GM12875 (cell line): ENCODE measurements around the gene ANTKMT.
"Not testable (repeated sequence)": the region's sequence is repeated elsewhere in the genome, so short reads cannot be mapped to it uniquely, and the experiment has no call there.

Source experiments
- H3K4me3 ChIP-seq: one replicate; pipeline ENCODE4 v1.5.1; 2011; ENCODE audit warnings: low read depth, low read length, control low read depth
- CTCF ChIP-seq: IDR thresholded peaks from 2 replicates; pipeline ENCODE4 v1.5.1; 2011; ENCODE audit warnings: low read depth, mild to moderate bottlenecking, control low read depth, inconsistent platforms, low read length, moderate library complexity, borderline replicate concordance; ENCODE audit not compliant: insufficient read depth

ANTKMT gene

GRCh38 chr16:736936-737481 is 16.1 kb downstream of the ANTKMT start:
- H3K4me3 ChIP-seq, result no peak overlapping the region
- TF ChIP-seq CTCF, result no peak

GRCh38 chr16:739560-740458 is 18.9 kb downstream of the ANTKMT start:
- peak overlapping the region; percentile 93 for H3K4me3 ChIP-seq
- no peak for TF ChIP-seq CTCF

- peak overlapping the region; percentile 93 for H3K4me3 ChIP-seq
- no peak for TF ChIP-seq CTCF
These were observed 19.5 kb downstream of the ANTKMT start for GRCh38 chr16:740459-740763.

GRCh38 chr16:740764-741505 is 20.0 kb downstream of the ANTKMT start, which contains the start of gene CIAO3:
Gene CIAO3 (minus strand): TSS chr16:740997. CDS start chr16:740985, 12 bp downstream.
- peak; percentile 98 for TF ChIP-seq CTCF
- H3K4me3 ChIP-seq, result peak within 1 kb of the TSS; percentile 93

GRCh38 chr16:741986-742629 is 21.2 kb downstream of the ANTKMT start:
- no peak for TF ChIP-seq CTCF
- no peak overlapping the region for H3K4me3 ChIP-seq

- H3K4me3 ChIP-seq, result not testable (repeated sequence)
These were observed 21.9 kb downstream of the ANTKMT start for GRCh38 chr16:742894-743293.

GRCh38 chr16:743794-744500 is 23.0 kb downstream of the ANTKMT start:
- H3K4me3 ChIP-seq, result no peak overlapping the region
- TF ChIP-seq CTCF, result peak; percentile 39; the same call in 1 of the 2 replicates
